ENCODE results near the gene JARID2. TPM values are rescaled to one million over a fixed set of nuclear protein-coding genes. Genes with fewer than 3 reads are reported as not detected.

JARID2 gene
- total and polyA plus RNA-seq, 2 of the 13 experiments (the other 11 are each of a cell fraction or from before 2014, with no cell fraction given): 7.5 to 10.3 TPM

DNA sequence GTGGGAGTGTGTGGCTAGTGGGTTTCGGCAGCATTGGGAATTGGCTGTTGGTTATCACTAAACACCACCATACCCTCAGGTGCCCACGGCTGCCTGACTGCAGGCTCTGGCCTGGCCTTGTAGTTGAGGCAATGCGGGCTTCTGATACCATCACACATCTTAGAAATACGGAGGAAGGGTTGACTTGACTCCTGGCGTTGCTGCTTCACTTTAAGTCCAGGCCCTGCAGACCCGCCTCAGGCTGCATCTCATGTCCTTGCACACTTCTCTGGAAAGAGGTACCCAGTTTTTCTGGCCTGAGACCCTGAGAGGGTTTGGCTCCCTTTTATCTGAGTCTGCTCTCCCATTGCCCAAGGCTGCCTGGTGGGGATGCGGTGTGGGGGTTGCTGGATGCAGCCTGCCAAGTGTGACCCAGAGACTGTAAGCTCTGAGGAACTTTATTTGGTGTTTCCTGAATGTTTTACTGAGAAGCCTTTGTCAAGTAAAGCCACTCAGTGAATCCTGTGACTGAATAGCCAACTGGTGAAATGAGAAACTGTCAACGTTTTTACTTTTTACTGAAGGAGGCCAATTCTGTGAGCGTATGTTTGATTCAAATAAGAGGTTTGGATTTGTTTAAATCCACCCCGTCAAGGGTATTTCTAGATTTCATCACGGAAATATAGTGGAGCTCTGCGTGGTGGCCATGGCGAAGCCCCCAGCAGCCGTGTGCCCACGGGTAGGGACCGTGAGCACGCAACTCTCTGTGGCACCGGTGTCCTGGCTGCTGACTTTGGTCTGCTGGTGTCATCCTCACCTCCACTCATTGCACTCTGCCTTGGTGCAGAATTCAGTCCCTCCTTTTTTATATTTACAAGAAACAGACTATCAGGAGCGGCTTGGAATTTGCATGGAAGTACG, 256.8 kb downstream of the JARID2 start (continued):
- TF ChIP-seq, protein P1, sequence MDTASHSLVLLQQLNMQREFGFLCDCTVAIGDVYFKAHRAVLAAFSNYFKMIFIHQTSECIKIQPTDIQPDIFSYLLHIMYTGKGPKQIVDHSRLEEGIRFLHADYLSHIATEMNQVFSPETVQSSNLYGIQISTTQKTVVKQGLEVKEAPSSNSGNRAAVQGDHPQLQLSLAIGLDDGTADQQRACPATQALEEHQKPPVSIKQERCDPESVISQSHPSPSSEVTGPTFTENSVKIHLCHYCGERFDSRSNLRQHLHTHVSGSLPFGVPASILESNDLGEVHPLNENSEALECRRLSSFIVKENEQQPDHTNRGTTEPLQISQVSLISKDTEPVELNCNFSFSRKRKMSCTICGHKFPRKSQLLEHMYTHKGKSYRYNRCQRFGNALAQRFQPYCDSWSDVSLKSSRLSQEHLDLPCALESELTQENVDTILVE (CRISPR knock-in tag; IDR thresholded peaks at IDR 0.05): no peak
- TF ChIP-seq, protein P2, sequence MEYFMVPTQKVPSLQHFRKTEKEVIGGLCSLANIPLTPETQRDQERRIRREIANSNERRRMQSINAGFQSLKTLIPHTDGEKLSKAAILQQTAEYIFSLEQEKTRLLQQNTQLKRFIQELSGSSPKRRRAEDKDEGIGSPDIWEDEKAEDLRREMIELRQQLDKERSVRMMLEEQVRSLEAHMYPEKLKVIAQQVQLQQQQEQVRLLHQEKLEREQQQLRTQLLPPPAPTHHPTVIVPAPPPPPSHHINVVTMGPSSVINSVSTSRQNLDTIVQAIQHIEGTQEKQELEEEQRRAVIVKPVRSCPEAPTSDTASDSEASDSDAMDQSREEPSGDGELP (IDR thresholded peaks at IDR 0.05; ENCODE audit: borderline replicate concordance, low read depth): no peak
- no peak for TF ChIP-seq KLF6 (CRISPR knock-in tag; IDR thresholded peaks at IDR 0.05)
- TF ChIP-seq ELF3 (CRISPR knock-in tag; IDR thresholded peaks at IDR 0.05): no peak
- no peak for TF ChIP-seq PCBP2 (optimal IDR thresholded peaks at IDR 0.05; ENCODE audit: low read depth, low read length, poor library complexity, severe bottlenecking)
- TF ChIP-seq TEAD3 (CRISPR knock-in tag; optimal IDR thresholded peaks at IDR 0.05; ENCODE audit: borderline replicate concordance): no peak
- no peak for TF ChIP-seq AHR (CRISPR knock-in tag; IDR thresholded peaks at IDR 0.05)
- TF ChIP-seq ZNF160 (CRISPR knock-in tag; IDR thresholded peaks at IDR 0.05): no peak
- no peak for TF ChIP-seq ZEB1 (IDR thresholded peaks at IDR 0.05; ENCODE audit: insufficient replicate concordance, low read depth)
- TF ChIP-seq ZBTB7A (CRISPR knock-in tag; IDR thresholded peaks at IDR 0.05): no peak

DNA sequence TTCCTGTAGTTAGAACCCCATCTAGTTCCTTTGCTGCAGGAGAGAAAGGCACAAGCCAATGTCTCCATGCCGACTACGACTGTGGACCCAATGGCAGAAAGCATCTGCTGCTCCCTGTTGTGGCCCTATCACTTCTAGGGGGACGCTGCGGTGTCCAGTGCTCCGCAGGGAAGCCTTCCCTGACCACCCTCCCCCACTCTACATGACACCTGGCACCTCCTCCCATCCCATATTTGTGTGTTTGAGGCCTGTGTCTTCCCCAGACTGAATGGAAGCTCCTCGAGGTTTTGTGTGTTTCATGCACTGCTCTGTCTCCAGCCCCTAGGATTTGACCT, 257.4 kb downstream of the JARID2 start:
- intact Hi-C loops (cut with micrococcal nuclease; ENCODE audit: unreplicated experiment): no loop called here

More for the DNA sequence above, 257.4 kb downstream of the JARID2 start:
- H3K79me2 ChIP-seq (ENCODE audit: insufficient read depth, low read length): no peaks in the 10 kb centered on the region
- TF ChIP-seq PPARG (CRISPR knock-in tag; conservative IDR thresholded peaks at IDR 0.05) (no peak), ZSCAN31 (CRISPR knock-in tag; IDR thresholded peaks at IDR 0.05; ENCODE audit: low read depth) (no peak), POGZ (CRISPR knock-in tag; IDR thresholded peaks at IDR 0.05) (no peak), ATF7-NPFF (CRISPR knock-in tag; IDR thresholded peaks at IDR 0.05; ENCODE audit: low read depth) (no peak), KDM5B (CRISPR knock-in tag; IDR thresholded peaks at IDR 0.05; ENCODE audit: borderline replicate concordance) (no peak)
- TF ChIP-seq, protein P3, sequence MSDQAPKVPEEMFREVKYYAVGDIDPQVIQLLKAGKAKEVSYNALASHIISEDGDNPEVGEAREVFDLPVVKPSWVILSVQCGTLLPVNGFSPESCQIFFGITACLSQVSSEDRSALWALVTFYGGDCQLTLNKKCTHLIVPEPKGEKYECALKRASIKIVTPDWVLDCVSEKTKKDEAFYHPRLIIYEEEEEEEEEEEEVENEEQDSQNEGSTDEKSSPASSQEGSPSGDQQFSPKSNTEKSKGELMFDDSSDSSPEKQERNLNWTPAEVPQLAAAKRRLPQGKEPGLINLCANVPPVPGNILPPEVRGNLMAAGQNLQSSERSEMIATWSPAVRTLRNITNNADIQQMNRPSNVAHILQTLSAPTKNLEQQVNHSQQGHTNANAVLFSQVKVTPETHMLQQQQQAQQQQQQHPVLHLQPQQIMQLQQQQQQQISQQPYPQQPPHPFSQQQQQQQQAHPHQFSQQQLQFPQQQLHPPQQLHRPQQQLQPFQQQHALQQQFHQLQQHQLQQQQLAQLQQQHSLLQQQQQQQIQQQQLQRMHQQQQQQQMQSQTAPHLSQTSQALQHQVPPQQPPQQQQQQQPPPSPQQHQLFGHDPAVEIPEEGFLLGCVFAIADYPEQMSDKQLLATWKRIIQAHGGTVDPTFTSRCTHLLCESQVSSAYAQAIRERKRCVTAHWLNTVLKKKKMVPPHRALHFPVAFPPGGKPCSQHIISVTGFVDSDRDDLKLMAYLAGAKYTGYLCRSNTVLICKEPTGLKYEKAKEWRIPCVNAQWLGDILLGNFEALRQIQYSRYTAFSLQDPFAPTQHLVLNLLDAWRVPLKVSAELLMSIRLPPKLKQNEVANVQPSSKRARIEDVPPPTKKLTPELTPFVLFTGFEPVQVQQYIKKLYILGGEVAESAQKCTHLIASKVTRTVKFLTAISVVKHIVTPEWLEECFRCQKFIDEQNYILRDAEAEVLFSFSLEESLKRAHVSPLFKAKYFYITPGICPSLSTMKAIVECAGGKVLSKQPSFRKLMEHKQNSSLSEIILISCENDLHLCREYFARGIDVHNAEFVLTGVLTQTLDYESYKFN (CRISPR knock-in tag; conservative IDR thresholded peaks at IDR 0.05): no peak
- TF ChIP-seq, protein P4, sequence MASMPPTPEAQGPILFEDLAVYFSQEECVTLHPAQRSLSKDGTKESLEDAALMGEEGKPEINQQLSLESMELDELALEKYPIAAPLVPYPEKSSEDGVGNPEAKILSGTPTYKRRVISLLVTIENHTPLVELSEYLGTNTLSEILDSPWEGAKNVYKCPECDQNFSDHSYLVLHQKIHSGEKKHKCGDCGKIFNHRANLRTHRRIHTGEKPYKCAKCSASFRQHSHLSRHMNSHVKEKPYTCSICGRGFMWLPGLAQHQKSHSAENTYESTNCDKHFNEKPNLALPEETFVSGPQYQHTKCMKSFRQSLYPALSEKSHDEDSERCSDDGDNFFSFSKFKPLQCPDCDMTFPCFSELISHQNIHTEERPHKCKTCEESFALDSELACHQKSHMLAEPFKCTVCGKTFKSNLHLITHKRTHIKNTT (CRISPR knock-in tag; IDR thresholded peaks at IDR 0.05): no peak
- CTCF ChIA-PET (ENCODE audit: low intra/inter-chr PET ratio, low total read pairs): no interaction called here
- POLR2A ChIA-PET: no interaction called here
- in situ Hi-C loops (cut with HindIII; ENCODE audit: extremely low pct_ligation_motif_present, low pct_unique_long_range_greater_than_20kb): no loop called here
- no peak for DNase-seq (ENCODE audit: low spot score)
- peaks cover 24 to 36% of the 10 kb centered on the region in 2 experiments for H3K36me3 ChIP-seq (replicated peaks in 1 of 2; ENCODE audit: control insufficient read depth in 1 of 2, insufficient read depth in 2 of 2, low read length in 2 of 2)
- ATAC-seq: no peak
- H3K4me3 ChIP-seq (replicated peaks in 1 of 3; ENCODE audit: insufficient read depth in 1 of 3, low read depth in 2 of 3, low read length in 3 of 3): no peak overlapping the region
- H2AFZ ChIP-seq (ENCODE audit: low read length): no peak overlapping the region
- no peak overlapping the region for H3K27ac ChIP-seq (ENCODE audit: extremely low read length, insufficient read depth, low read length)
- whole genome bisulfite sequencing (ENCODE audit: low lambda C conversion rate): 93% methylated on average over 6 of the region's 6 CpGs
- H3K4me1 ChIP-seq (ENCODE audit: insufficient read depth, low read length): peaks cover 30% of the 10 kb centered on the region
- no peak overlapping the region for H3K9ac ChIP-seq (ENCODE audit: insufficient read depth, low read depth, low read length)
- peaks cover 9% of the 10 kb centered on the region; the same call in 1 of the 2 replicates for H4K20me1 ChIP-seq (ENCODE audit: insufficient read depth, low read length)
- no peaks in the 10 kb centered on the region for H3K9me3 ChIP-seq (ENCODE audit: low read length)
- BruUV-seq (replicated peaks): no TSS peak
- no peak overlapping the region for H3K4me2 ChIP-seq (ENCODE audit: low read depth, low read length)
- no peak for FAIRE-seq
- no peaks in the 10 kb centered on the region for H3K27me3 ChIP-seq (ENCODE audit: control insufficient read depth in 1 of 2, insufficient read depth in 2 of 2, low read length in 2 of 2)

Data from HepG2 (cell line).